ENCODE results near the gene RYK. TPM values are rescaled to one million over a fixed set of nuclear protein-coding genes. Genes with fewer than 3 reads are reported as not detected.

Gene RYK
- total and polyA plus RNA-seq, 2 experiments from 2014 or later, result 24.9 to 94.8 TPM

DNA sequence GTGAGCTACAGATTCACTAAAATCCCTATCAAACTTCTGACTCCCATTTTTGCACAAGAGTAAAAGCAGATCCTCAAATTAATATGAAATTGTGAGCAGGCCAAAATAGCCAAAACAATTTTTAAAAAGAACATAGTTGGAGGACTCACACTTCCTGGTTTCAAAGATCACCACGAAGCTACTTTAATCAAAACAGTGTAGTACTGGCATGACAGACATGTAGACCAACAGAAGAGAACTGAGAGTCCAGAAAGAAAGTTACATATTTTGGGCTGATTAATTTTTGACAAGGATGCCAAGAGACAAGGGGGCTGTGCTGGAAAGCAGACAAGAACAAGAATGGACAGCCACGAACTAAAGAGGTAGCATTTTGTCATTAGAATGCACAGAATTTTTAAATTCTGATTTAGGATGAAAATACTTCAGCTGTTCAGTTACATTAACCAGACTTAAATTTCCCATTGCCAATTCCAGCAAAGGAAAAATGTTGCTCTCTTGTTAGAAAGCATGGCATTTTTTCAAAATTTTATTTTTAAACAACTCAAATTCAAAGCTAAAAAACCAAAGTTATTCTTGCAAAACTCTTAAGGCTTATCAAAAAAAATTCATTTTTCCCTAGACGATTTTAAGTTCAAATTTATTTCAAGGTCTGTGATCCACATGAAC lies 14.0 kb downstream of the RYK start (continued):
- TF ChIP-seq, protein P1, sequence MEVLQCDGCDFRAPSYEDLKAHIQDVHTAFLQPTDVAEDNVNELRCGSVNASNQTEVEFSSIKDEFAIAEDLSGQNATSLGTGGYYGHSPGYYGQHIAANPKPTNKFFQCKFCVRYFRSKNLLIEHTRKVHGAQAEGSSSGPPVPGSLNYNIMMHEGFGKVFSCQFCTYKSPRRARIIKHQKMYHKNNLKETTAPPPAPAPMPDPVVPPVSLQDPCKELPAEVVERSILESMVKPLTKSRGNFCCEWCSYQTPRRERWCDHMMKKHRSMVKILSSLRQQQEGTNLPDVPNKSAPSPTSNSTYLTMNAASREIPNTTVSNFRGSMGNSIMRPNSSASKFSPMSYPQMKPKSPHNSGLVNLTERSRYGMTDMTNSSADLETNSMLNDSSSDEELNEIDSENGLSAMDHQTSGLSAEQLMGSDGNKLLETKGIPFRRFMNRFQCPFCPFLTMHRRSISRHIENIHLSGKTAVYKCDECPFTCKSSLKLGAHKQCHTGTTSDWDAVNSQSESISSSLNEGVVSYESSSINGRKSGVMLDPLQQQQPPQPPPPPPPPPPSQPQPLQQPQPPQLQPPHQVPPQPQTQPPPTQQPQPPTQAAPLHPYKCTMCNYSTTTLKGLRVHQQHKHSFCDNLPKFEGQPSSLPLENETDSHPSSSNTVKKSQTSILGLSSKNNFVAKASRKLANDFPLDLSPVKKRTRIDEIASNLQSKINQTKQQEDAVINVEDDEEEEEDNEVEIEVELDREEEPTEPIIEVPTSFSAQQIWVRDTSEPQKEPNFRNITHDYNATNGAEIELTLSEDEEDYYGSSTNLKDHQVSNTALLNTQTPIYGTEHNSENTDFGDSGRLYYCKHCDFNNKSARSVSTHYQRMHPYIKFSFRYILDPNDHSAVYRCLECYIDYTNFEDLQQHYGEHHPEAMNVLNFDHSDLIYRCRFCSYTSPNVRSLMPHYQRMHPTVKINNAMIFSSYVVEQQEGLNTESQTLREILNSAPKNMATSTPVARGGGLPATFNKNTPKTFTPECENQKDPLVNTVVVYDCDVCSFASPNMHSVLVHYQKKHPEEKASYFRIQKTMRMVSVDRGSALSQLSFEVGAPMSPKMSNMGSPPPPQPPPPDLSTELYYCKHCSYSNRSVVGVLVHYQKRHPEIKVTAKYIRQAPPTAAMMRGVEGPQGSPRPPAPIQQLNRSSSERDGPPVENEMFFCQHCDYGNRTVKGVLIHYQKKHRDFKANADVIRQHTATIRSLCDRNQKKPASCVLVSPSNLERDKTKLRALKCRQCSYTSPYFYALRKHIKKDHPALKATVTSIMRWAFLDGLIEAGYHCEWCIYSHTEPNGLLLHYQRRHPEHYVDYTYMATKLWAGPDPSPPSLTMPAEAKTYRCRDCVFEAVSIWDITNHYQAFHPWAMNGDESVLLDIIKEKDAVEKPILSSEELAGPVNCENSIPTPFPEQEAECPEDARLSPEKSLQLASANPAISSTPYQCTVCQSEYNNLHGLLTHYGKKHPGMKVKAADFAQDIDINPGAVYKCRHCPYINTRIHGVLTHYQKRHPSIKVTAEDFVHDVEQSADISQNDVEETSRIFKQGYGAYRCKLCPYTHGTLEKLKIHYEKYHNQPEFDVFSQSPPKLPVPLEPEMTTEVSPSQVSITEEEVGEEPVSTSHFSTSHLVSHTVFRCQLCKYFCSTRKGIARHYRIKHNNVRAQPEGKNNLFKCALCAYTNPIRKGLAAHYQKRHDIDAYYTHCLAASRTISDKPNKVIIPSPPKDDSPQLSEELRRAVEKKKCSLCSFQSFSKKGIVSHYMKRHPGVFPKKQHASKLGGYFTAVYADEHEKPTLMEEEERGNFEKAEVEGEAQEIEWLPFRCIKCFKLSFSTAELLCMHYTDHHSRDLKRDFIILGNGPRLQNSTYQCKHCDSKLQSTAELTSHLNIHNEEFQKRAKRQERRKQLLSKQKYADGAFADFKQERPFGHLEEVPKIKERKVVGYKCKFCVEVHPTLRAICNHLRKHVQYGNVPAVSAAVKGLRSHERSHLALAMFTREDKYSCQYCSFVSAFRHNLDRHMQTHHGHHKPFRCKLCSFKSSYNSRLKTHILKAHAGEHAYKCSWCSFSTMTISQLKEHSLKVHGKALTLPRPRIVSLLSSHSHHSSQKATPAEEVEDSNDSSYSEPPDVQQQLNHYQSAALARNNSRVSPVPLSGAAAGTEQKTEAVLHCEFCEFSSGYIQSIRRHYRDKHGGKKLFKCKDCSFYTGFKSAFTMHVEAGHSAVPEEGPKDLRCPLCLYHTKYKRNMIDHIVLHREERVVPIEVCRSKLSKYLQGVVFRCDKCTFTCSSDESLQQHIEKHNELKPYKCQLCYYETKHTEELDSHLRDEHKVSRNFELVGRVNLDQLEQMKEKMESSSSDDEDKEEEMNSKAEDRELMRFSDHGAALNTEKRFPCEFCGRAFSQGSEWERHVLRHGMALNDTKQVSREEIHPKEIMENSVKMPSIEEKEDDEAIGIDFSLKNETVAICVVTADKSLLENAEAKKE (CRISPR knock-in tag; IDR thresholded peaks at IDR 0.05), result no peak
- TF ChIP-seq NANOG (IDR thresholded peaks at IDR 0.05; ENCODE audit: borderline replicate concordance) (no peak), STAT1 (IDR thresholded peaks at IDR 0.05; ENCODE audit: unreplicated experiment) (no peak), ZNF114 (CRISPR knock-in tag; IDR thresholded peaks at IDR 0.05) (no peak), EZH2phosphoT487 (IDR thresholded peaks at IDR 0.05; ENCODE audit: unreplicated experiment) (no peak), CREB1 (CRISPR knock-in tag; IDR thresholded peaks at IDR 0.05; ENCODE audit: low read depth) (no peak), POLR2AphosphoS5 (IDR thresholded peaks at IDR 0.05; ENCODE audit: low read depth) (no peak), EZH2 (IDR thresholded peaks at IDR 0.05; ENCODE audit: low read depth, unreplicated experiment) (no peak)
- TF ChIP-seq, protein P2, sequence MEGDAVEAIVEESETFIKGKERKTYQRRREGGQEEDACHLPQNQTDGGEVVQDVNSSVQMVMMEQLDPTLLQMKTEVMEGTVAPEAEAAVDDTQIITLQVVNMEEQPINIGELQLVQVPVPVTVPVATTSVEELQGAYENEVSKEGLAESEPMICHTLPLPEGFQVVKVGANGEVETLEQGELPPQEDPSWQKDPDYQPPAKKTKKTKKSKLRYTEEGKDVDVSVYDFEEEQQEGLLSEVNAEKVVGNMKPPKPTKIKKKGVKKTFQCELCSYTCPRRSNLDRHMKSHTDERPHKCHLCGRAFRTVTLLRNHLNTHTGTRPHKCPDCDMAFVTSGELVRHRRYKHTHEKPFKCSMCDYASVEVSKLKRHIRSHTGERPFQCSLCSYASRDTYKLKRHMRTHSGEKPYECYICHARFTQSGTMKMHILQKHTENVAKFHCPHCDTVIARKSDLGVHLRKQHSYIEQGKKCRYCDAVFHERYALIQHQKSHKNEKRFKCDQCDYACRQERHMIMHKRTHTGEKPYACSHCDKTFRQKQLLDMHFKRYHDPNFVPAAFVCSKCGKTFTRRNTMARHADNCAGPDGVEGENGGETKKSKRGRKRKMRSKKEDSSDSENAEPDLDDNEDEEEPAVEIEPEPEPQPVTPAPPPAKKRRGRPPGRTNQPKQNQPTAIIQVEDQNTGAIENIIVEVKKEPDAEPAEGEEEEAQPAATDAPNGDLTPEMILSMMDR (conservative IDR thresholded peaks at IDR 0.05; ENCODE audit: low read depth in 2 of 2), result no peak
- TF ChIP-seq, protein P3, sequence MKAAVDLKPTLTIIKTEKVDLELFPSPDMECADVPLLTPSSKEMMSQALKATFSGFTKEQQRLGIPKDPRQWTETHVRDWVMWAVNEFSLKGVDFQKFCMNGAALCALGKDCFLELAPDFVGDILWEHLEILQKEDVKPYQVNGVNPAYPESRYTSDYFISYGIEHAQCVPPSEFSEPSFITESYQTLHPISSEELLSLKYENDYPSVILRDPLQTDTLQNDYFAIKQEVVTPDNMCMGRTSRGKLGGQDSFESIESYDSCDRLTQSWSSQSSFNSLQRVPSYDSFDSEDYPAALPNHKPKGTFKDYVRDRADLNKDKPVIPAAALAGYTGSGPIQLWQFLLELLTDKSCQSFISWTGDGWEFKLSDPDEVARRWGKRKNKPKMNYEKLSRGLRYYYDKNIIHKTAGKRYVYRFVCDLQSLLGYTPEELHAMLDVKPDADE (IDR thresholded peaks at IDR 0.05), result no peak
